Measurements from ENCODE around the gene PTPRA.
"Not testable (repeated sequence)": the region's sequence is repeated elsewhere in the genome, so short reads cannot be mapped to it uniquely, and the experiment has no call there.

PTPRA gene

GRCh38 chr20:3010985-3011723, 137.9 kb downstream of the PTPRA start:
- DNase-seq = peak; percentile 82

- peak; percentile 85 for DNase-seq
Observed at GRCh38 chr20:3011752-3012151, 138.5 kb downstream of the PTPRA start.

GRCh38 chr20:3013771-3014170, 140.5 kb downstream of the PTPRA start:
- DNase-seq = peak; percentile 17

GRCh38 chr20:3014179-3014578, 140.9 kb downstream of the PTPRA start:
- peak; percentile 57 for DNase-seq

- DNase-seq = peak; percentile 87
Observed at GRCh38 chr20:3014662-3015061, 141.4 kb downstream of the PTPRA start.

- DNase-seq = not testable (repeated sequence)
Observed at GRCh38 chr20:3015302-3015701, 142.0 kb downstream of the PTPRA start.

- DNase-seq = no peak
Observed at GRCh38 chr20:3021327-3021726, 148.0 kb downstream of the PTPRA start.

GRCh38 chr20:3021777-3022176, 148.5 kb downstream of the PTPRA start:
- no peak for DNase-seq

GRCh38 chr20:3022559-3023490, 149.5 kb downstream of the PTPRA start:
- DNase-seq = not testable (repeated sequence)

GRCh38 chr20:3027987-3028386, 154.7 kb downstream of the PTPRA start:
- no peak for DNase-seq

GRCh38 chr20:3031524-3032147, 158.4 kb downstream of the PTPRA start:
- peak; percentile 30 for DNase-seq

GRCh38 chr20:3032624-3033023, 159.3 kb downstream of the PTPRA start:
- DNase-seq = no peak

- no peak for DNase-seq
Observed at GRCh38 chr20:3037654-3038053, 164.4 kb downstream of the PTPRA start.

GRCh38 chr20:3038454-3038853, 165.2 kb downstream of the PTPRA start:
- DNase-seq = no peak

- no peak for DNase-seq
Observed at GRCh38 chr20:3039426-3039825, 166.1 kb downstream of the PTPRA start.

- no peak for DNase-seq
Observed at GRCh38 chr20:3040086-3040485, 166.8 kb downstream of the PTPRA start.

GRCh38 chr20:3041854-3042409, 168.7 kb downstream of the PTPRA start:
- DNase-seq = no peak

- DNase-seq = no peak
Observed at GRCh38 chr20:3042625-3043024, 169.3 kb downstream of the PTPRA start.

GRCh38 chr20:3043322-3043721, 170.0 kb downstream of the PTPRA start, which contains the start of gene GNRH2:
Gene GNRH2, plus strand, starts transcription at chr20:3043622. Its CDS starts 793 bp downstream, at chr20:3044415.
- no peak for DNase-seq

- no peak for DNase-seq
Observed at GRCh38 chr20:3044336-3044965, 171.2 kb downstream of the PTPRA start.

- no peak for DNase-seq
Observed at GRCh38 chr20:3045042-3045815, 171.9 kb downstream of the PTPRA start.
